Activated CD4-positive, alpha-beta T cell treated with anti-CD3 and anti-CD28 coated beads, Interleukin-2, amount 50 U/mL, for 4 hours (primary cell): ENCODE results near the gene ZNF804A.
"Not testable (repeated sequence)": the region's sequence is repeated elsewhere in the genome, so short reads cannot be mapped to it uniquely, and the experiment has no call there.

Experiments
- DNase-seq, 2 experiments: peaks; one replicate each; pipeline ENCODE4 v3.0.0-alpha.2; 2020

ZNF804A gene

DNA sequence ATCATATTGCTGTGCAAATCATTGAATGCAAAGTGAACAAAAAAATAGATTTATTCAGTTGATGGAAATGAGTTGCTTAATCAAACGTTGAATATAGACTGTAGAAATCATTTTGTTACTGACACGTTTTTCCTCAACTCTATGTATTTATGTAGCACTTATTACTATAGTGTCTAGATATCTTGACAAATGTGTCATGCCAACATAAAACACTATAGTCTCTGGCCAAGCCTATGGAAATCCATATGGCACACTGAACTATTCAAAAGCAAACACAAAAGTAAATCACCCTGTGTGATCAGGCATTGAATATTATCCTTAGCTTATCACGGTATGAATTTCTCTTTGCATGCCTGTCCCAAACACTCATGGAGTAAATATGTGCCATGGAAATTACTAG, 131.3 kb downstream of the ZNF804A start:
- no peak for DNase-seq

DNA sequence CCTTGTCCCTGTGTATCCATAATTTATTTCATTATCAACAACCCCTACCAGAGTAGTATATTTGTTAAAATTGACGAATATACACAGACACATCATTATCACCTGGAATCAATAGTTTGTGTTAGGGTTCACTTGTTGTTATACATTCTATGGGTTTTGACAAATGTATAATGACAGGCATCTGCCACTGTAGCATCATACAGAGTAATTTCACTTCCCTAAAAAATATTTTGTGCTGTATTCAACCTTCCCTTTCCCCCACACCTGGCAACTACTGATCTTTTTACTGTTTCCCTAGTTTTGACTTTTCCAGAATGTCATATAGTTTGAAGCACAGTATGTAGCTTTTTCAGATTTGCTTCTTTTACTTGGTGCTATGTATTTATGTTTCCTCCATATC, 132.0 kb downstream of the ZNF804A start:
- no peak for DNase-seq

DNA sequence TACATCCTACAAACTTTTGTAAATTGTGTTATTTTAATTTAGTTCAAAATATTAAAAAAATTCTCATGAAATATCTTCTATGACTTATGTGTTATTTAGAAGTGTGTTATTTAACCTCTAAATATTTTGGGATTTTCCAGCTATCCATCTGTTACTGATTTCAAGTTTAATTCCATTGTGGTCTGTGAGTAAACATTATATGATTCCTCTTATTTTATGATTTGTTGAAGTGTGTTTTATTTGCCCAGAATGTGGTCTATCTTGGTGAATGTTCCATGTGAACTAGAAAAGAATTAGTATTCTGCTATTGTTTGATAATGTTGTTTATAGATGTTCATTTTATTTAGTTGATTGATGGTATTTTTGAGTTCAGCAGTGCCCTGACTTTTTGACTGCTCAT, 136.0 kb downstream of the ZNF804A start:
- no peak for DNase-seq

DNA sequence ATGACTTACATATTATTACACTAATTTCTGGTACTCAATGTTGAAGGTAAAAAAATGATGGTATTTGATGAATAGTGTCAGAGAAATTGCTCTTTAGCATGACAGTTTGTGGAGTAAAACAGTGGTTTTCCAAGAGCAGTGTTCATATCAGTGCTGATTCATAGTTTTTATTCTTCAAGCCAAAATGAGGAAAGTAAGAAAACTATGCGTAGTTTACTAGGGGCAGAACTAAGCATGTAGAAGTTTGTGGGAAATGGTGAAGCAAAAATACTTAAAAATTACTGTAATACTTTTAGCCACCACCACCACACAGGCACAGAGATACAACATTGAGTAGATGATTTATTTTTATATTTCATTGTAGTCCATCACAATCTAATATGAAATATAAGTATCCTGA, 137.3 kb downstream of the ZNF804A start:
- DNase-seq = no peak

DNA sequence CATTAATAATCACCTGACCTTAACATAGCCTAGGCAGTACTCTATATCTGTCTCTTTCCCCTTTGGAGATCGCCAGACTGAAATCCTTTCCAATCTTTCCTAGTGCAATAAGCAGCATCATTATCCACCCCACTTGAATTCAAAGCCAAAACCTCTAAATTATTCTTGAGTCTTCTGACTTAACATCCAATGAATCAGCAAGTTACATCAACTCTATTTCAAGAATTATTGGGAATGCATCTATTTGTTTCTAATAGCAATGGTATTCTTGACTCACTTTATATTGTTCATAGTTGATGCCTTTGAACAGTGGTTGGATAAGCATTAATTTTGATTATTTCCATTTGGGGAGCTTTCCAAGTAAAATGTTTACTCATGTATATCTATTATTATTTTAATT, 144.8 kb downstream of the ZNF804A start:
- DNase-seq = no peak

DNA sequence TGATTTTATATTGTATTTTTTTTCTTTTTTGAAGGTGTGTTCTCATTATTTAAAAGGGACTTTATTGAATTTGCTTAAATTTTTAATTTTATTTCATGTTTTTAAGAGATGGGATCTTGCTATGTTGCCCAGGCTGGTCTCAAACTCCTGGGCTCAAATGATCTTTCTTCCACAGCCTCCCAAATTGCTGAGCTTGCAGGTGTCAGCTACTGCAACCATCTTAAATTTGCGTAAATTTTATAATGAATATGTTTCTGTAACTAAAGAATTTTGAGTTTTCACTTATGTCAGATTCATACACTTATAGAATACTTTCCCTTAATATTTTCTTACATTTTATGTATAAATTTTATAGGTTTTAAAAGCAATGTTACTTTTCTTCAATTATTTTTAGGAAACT, 157.8 kb downstream of the ZNF804A start:
- DNase-seq = no peak

DNA sequence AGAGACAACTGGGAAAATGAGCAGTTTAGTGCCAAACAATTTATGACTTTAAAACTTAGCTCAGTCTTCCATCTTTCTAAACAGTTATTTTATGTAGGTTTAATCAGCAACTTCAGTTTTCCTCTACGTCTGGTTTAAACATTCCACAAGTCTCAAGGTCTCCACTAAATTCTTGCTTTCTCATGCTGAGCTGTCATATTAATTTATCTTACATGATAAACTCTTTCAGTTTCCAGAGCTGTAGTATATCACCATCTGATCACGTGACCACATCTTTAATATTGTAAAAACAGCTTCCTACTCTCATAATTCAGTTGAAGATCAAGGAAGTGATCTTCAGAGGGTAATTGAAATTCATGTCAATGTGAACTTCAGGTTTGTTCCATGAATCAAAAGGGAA, 158.6 kb downstream of the ZNF804A start:
- no peak for DNase-seq

DNA sequence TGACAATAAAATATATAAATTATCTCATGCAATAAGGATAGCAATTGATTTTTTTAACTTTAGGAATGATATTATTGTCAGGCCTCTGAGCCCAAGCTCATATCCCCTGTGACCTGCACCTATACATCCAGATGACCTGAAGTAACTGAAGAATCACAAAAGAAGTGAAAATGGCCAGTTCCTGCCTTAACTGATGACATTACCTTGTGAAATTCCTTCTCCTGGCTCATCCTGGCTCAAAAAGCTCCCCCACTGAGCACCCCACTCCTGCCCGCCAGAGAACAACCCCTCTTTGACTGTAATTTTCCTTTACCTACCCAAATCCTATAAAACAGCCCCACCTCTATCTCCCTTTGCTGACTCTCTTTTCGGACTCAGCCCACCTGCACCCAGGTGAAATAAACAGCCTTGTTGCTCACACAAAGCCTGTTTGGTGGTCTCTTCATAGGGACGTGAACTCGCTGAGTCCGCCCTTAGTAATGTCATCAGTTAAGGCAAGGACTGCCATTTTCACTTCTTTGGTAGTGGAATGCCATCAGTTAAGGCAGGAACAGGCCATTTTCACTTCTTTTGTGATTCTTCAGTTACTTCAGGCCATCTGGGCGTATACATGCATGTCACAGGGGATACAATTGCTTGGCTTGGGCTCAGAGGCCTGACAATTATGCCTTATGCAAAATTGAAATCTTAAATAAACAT, 161.4 kb downstream of the ZNF804A start:
- DNase-seq = not testable (repeated sequence)

DNA sequence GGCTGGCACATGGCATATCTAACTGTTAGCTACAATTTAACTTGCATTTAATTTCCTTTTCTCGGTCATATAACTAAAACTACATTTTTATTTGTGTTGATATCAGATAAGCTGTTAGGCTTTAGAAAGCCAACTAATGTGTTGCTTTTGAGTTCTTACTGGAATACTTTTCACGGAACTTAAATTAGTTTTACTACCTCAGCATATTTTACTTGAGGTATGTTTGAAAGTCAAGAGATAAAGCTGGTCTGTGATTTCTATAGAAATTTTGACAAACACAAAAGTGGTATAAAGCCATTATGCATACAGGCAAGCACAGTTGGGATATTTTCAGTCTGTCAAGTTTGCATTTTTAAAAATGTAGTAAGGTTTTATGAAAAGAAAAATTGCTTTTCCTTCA, 162.6 kb downstream of the ZNF804A start:
- DNase-seq = no peak

DNA sequence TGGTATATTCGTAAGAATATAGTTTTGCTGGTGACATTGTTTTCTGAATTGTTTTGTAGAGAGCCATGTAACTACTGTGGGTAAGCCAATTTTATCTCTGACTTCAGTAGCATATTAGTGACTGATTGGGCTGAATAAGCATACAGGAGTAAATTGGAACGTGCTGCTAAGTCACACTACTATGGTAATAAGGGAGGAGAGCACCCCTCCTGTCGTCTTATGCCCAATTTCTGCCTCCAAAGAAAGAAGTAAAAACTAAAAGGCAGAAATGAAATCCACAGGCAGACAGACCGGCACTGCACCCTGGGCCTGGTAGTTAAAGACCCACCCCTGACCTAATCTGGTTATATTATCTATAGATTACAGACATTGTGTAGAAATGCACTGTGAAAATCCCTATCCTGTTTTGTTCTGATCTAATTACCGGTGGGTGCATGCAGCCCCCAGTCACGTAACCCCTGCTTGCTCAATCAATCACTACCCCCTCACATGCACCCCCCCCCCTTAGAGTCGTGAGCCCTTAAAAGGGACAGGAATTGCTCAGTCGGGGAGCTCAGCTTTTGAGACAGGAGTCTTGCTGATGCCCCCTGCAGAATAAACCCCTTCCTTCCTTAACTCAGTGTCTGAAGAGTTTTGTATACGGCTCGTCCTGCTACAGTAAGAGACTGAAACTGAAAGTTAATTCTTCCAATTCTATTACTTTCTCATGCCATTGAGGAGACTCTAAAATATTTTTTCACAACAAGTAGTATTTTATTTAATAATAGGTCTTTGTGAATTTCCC, 167.0 kb downstream of the ZNF804A start:
- DNase-seq = no peak

DNA sequence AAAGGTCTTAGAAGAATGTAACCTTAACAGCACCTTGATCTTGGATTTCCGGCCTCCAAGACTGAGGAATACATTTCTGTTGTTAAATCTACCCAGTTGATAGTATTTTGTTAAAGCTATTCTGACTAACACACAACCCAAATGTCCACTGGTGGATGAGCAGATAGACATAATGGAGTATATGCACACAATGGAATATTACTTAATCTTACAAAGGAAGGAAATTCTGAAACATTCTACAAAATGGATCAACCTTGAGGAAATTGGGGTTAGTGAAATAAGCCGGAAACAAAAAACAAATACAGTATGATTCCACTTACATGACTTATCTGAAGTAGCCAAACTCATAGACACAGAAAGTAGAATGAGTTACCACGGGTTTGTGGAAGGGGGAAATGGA, 168.7 kb downstream of the ZNF804A start:
- no peak for DNase-seq

DNA sequence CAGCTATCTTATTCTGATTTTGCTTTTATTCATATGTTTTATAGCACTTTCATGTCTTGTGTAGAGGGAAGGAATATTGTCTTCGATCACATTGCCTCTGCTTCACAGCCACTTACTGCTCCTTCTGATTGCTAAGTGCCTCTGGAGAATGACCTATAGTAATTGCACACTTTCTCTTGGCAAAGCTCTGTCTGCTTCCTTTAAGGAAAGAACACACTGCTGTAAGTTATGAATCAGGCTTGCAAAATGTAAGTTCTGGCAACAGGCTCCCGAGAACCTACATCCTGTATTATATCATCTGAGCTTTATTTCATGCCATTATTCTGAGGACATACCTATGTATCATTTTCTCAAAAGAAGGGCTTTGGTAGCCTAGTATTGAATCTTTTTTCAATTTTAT, 170.7 kb downstream of the ZNF804A start:
- no peak for DNase-seq

DNA sequence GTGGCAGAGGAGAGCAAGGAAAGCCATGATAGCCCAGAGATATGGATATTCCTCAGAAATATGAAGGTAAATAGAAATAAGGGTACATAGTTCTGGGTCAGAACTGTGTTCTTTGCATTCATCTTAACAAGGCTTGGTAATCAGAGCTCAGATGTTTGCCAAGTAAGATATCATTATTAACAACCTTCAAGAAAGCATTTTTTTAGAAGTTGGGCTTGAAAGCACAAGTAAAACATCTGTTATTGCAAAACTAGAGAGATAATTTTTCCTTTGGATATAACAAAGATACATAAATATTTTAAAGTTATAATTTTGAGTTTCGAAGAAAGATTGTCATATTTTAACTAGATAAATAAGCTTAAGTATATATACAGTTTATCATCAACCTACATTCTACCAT, 171.4 kb downstream of the ZNF804A start:
- DNase-seq = no peak

DNA sequence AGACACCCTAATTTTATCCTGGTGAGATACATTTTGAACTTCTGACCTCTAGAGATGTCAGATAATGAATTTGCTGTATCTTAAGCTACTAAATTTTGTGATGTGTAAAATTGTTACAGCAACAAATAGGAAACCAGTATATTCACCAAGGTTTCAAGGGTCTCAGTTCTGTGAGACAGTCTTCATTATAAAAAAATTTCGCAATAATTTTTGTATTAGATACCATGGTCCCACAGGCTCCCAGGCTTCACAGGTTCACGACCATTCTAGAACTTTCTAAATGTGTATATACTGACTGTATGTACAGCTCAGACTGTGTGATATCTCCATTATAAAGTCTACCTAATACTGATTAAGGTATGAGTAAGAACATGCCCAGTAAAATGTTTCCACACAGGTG, 181.4 kb downstream of the ZNF804A start:
- no peak for DNase-seq

DNA sequence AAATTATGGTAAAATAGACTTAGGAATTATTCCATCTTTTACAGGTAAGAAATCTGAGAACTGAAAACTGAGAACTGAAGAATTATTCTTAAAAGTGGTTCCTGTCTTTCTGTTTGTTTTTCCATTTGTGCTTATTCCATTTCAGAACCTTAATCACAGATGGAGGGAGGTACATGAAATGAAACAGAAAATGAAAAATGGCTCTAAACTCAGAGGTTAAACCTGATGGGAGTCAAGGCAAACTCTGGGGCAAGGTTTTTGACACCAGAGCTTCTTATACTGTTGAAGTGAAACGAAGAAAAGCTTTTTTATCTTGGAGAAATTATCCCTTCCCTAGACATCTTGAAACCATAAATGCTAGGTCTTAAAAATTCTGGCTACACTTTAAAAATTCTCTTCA, 182.1 kb downstream of the ZNF804A start:
- DNase-seq = no peak

DNA sequence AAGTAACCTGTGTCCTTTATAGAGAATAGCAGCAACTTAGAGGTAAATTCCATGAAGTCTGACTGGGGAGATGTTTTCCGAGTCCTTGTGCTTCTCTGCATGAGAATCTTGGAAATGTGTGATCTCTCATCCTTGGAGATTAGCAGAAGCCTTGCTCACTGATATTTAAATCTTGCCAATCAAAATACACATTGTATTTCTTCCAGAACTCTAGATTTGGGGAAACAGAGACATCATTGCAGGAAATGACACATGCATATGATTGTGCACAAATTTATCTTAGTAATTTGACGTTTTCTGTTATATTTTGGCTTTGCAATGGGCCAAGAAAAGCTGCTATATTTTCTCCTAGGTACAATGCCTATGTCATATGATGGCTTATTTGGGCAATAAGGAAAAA, 182.6 kb downstream of the ZNF804A start:
- DNase-seq = no peak

DNA sequence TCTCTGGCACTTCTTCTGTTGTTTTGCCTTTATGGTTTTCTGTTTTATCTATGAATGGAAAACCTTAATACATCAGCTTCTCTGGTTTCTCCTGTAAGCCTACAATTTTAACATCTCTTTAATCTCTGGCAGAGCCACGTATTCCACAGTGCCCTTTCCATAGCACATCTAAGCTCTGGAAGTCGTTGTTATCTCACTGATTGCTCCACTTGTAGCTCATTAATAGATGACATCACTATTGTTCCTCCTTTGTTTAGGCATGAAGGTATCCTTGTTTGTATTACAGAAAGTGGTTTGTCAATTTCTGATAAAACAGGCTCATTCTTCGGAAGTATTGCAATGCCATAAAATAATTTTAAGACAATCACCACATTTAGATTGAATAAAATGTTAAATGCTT, 185.2 kb downstream of the ZNF804A start:
- DNase-seq = no peak

DNA sequence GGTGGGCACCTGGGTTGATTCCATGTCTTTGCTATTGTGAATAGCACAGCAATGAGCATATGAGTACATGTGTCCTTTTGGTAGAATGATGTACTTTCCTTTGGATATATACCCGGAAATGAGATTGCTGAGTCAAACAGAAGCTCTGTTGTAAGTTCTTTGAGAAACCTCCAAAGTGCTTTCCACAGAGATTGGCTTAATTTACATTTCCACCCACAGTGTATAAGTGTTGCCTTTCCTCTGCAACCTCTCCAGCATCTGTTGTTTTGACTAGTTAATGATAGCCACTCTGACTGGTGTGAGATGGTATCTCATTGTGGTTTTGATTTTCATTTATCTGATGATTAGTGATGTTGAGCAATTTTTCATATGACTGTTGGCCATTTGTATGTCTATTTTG, 194.8 kb downstream of the ZNF804A start:
- DNase-seq = no peak

DNA sequence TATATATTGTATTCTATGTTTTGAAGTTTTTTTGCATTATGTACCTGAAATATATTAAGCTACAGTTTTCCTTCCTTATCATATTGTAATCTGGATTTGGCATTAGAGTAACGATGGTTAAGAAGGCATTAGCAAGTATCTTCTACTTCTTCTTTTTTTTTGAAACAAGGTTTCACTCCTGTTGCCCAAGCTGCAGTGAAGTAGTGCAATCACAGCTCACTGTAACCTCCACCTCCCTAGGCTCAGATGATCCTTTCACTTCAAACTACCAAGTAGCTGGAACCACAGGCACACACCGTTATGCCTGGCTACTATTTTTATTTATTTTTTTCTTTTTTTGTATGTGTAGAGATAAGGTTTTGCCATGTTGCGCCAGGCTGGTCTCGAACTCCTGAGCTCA, 201.1 kb downstream of the ZNF804A start:
- DNase-seq = no peak

DNA sequence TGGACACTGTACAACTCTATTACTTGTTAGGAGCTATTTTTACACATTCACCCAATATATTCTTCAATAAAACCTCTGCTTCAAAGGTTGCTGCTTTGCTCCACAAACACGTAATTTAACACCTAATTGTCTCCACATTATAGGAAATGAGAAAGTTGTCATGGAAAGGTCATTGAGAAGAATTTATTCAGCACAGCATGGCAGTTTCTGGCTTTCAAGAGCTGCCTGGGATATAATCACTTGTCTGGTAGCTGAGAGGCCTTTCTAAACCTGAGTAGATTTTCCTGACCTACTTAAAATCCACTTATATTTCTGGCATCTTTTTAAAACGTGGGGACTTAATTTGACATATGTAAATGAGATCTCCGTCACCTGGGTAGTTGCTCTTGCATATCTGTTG, 216.1 kb downstream of the ZNF804A start:
- no peak for DNase-seq

DNA sequence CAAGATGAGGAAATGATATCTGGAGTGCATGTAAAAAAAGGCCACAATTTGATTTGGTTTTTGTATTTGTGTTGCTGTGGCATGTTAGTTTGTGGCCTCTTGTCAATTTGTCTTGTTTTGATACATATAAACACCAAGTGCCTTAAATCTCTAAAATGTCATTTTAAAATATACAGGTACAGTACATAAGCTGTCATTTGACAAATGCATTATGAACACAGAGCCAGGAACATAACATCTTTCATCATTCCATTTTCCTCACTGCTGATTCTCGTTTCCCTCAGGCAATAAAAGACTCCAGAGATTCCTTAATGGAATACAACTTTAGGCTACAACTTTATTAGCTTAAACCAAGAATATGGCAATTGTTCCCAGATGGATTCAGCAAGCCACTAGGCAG, 217.5 kb downstream of the ZNF804A start:
- no peak for DNase-seq

DNA sequence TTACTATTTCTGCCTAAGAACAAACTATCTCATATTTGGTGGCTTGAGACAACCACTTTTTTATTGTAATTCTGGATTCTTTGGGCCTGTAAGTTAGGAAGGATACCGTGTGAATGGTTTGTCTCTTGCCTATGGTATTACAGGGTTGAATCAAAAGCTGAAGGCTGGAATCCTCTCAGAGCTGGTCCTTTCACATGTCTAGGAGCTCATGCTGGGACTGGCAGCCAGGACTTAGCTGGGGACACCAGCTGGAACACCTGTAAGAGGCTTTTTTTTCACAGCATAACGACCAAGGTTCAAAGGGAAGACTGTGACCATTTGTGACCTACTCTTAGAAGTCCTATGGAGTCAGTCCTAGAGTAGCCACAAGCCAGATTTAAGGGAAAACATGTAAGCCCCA, 226.3 kb downstream of the ZNF804A start:
- DNase-seq = no peak

DNA sequence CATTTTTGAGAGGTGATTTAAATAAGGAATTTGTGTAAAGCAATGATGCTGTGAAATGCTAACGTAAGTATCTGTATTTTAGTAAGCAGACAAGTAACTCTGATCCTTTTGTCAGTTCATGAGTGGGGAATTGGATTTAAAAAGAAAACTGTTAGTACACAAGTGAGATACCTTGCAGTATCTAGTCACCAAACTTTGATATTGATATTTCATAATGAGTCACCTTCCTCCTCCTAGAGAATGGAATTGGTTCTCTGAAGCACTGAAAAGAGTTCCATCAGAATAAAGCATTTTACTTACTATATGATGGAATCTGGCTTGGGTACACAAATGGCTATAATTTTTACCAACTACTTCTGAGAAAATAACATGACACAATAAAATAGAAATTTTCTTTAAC, 232.2 kb downstream of the ZNF804A start:
- no peak for DNase-seq

DNA sequence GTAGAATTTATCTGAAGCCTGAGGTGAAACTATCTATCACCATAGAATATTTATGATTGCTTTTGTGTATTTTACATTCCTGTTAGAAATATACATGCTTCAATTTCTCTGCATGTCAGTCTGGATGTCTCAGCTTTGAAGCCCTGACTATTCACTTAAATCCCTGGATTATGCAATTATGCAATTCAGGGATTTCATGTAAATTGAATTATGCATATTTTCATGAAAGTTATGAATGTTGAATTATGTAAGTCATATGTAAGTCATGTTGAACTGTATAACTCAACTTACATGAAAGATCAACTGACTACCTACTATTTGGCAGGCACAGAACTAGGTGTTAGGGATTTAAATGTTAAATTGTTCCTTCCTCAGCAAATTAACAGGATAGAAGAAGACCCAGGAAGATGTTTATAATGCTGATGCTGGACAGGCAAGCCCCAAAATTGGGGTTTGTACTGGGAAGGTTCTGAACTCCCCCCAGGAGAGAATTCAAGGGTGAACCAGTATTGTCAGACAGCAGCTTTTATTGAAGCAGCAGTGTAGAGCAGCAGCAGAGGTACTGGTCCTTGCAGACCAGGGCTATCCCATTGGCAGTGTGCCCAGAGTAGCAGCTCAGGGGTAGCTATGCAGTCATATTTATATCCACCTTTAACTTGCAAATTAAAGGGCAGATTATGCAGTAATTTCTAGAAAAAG, 236.5 kb downstream of the ZNF804A start:
- DNase-seq = no peak
